Measurements from ENCODE around the gene CCR5AS.

The CCR5AS gene

DNA sequence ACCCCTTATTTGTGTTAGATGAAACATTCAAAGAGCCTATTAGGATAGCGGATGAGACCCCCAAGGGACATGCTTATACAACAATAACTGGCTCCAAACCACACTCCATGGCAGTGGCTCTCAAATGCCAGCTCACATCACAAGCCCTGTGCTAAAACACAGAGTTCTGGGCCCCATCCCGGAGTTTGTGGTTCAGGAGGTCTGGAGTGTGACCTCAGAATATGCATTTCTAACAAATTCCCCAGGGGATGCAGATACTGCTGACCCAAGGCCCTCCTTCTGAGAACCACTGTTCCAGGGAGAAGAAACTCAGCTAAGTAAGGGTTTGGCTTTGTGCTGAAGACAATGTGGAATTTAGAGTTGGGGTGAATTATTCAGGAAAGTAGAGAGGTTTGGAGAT, 3.8 kb upstream of the CCR5AS start:
- no peak overlapping the region for H3K4me3 ChIP-seq (ENCODE audit: low read length in 3 of 3)
- no peak for FAIRE-seq
- no peak overlapping the region for H3K9ac ChIP-seq (ENCODE audit: low read length in 3 of 3)
- peaks cover 0 to 9% (median 9%) of the 10 kb centered on the region in 3 donors for H3K4me1 ChIP-seq (ENCODE audit: control insufficient read depth in 2 of 3, insufficient read depth in 2 of 3, low read depth in 1 of 3, low read length in 3 of 3)
- TF ChIP-seq, protein P1, sequence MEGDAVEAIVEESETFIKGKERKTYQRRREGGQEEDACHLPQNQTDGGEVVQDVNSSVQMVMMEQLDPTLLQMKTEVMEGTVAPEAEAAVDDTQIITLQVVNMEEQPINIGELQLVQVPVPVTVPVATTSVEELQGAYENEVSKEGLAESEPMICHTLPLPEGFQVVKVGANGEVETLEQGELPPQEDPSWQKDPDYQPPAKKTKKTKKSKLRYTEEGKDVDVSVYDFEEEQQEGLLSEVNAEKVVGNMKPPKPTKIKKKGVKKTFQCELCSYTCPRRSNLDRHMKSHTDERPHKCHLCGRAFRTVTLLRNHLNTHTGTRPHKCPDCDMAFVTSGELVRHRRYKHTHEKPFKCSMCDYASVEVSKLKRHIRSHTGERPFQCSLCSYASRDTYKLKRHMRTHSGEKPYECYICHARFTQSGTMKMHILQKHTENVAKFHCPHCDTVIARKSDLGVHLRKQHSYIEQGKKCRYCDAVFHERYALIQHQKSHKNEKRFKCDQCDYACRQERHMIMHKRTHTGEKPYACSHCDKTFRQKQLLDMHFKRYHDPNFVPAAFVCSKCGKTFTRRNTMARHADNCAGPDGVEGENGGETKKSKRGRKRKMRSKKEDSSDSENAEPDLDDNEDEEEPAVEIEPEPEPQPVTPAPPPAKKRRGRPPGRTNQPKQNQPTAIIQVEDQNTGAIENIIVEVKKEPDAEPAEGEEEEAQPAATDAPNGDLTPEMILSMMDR (IDR thresholded peaks at IDR 0.05; ENCODE audit: borderline replicate concordance, extremely low read depth, insufficient read depth), result no peak
- no peaks in the 10 kb centered on the region for H3K36me3 ChIP-seq (ENCODE audit: control insufficient read depth in 2 of 3, insufficient read depth in 3 of 3, low read length in 3 of 3)
- H3K27me3 ChIP-seq (ENCODE audit: control insufficient read depth, insufficient read depth, low read length), result no peaks in the 10 kb centered on the region
- intact Hi-C loops (cut with DNase I), result no loop called here
- no peak for DNase-seq
- no peaks in the 10 kb centered on the region for H3K9me3 ChIP-seq (ENCODE audit: control insufficient read depth in 2 of 3, insufficient read depth in 1 of 3, low read length in 3 of 3)
- no peak overlapping the region for H3K27ac ChIP-seq (ENCODE audit: low read depth in 2 of 2, low read length in 2 of 2)

DNA sequence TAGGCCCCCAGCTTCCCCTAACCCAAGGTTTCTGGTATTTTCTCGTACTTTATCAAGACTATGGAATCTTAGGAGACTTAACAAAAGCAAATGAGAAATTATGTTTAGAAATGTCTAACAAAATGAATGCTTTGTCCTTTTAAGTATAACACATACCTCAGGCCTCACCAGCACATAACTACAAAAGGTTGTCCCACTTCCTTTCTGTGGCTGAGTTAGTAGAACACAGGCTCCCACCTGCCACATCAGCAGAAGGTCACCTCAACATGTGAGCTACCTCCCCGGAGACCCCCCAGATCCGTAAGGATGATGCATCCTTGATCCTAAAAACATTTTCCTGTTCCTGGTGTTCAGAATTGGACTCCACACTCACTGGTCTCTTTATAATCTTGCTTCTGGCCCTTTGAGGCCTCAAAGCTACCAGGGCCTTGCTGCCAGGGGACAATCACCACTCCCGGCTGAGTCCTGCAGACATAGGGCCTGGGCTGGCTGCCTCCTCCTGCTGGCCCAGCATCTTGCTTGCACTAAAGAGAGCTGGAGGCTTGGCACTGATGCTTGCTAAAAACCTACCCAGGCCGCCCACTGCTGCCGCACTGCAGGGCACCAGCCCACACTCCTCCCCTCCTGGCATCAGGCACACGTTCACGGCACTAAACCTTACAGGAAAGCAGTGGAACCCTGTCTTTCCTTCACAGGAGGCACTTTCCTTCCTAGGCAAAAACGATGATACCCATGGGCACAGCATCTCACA, 3.0 kb upstream of the CCR5AS start:
- no peak overlapping the region for H3K4me3 ChIP-seq (ENCODE audit: low read length in 3 of 3)
- intact Hi-C loops (cut with DNase I), result no loop called here
- H3K9me3 ChIP-seq (ENCODE audit: control insufficient read depth in 2 of 3, insufficient read depth in 1 of 3, low read length in 3 of 3), result no peaks in the 10 kb centered on the region
- no peaks in the 10 kb centered on the region for H3K36me3 ChIP-seq (ENCODE audit: control insufficient read depth in 2 of 3, insufficient read depth in 3 of 3, low read length in 3 of 3)
- DNase-seq (no peak), FAIRE-seq (no peak)
- no peaks in the 10 kb centered on the region for H3K27me3 ChIP-seq (ENCODE audit: control insufficient read depth, insufficient read depth, low read length)
- TF ChIP-seq, protein P1 (IDR thresholded peaks at IDR 0.05; ENCODE audit: borderline replicate concordance, extremely low read depth, insufficient read depth), result no peak
- no peak overlapping the region for H3K9ac ChIP-seq (ENCODE audit: low read length in 3 of 3)
- peaks cover 0 to 12% (median 11%) of the 10 kb centered on the region in 3 donors for H3K4me1 ChIP-seq (ENCODE audit: control insufficient read depth in 2 of 3, insufficient read depth in 2 of 3, low read depth in 1 of 3, low read length in 3 of 3)
- no peak overlapping the region for H3K27ac ChIP-seq (ENCODE audit: low read depth in 2 of 2, low read length in 2 of 2)

GRCh38 chr3:46408853-46409252, 2.0 kb upstream of the CCR5AS start:
- Histone ChIP-seq H3K36me3 (ENCODE audit: control insufficient read depth in 2 of 3, insufficient read depth in 3 of 3, low read length in 3 of 3) (no peaks in the 10 kb centered on the region), H3K27ac (ENCODE audit: low read depth in 2 of 2, low read length in 2 of 2) (no peak overlapping the region), H3K9ac (ENCODE audit: low read length in 3 of 3) (no peak overlapping the region), H3K4me3 (ENCODE audit: low read length in 3 of 3) (no peak overlapping the region), H3K4me1 (ENCODE audit: control insufficient read depth in 2 of 3, insufficient read depth in 2 of 3, low read depth in 1 of 3, low read length in 3 of 3) (peaks cover 0 to 15% (median 12%) of the 10 kb centered on the region in 3 donors), H3K9me3 (ENCODE audit: control insufficient read depth in 2 of 3, insufficient read depth in 1 of 3, low read length in 3 of 3) (no peaks in the 10 kb centered on the region), H3K27me3 (ENCODE audit: control insufficient read depth, insufficient read depth, low read length) (no peaks in the 10 kb centered on the region)
- TF ChIP-seq, protein P1 (IDR thresholded peaks at IDR 0.05; ENCODE audit: borderline replicate concordance, extremely low read depth, insufficient read depth), result no peak
- FAIRE-seq, result no peak
- intact Hi-C loops (cut with DNase I), result no loop called here
- no peak for DNase-seq

Data from kidney (tissue), 13 donors.